NCI-H82 treated with DMSO at 0.1 percent for 48 hours (cell line): ENCODE measurements around the gene WDR90.
A peak's percentile ranks its signal among the peaks of the same experiment; 100 is the strongest.

Source experiments
- DNase-seq: peaks from one replicate; lab custom pipeline; 2025; ENCODE audit not compliant: unreplicated experiment; lab: John Stamatoyannopoulos, UW

The WDR90 gene

GRCh38 chr16:658679-659571 lies 9.8 kb downstream of the WDR90 start:
- no peak for DNase-seq

GRCh38 chr16:659618-660017 lies 10.5 kb downstream of the WDR90 start:
- DNase-seq: no peak

DNA sequence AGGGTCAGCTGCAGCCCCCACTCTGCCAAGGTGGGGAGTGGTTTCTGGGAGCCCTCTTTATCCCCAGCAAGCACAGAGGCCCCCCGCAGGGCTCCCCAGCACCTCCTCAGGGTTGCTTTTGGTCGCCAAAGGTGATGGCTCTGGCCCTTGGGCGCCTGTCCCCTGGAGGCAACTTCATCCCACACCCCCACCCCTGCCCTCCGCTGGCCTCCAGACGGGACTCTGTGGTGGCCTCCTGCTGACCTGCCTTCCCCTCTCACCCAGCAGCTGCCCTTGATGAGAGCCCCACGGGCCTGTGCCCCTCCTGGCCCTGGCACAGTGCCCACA lies 10.9 kb downstream of the WDR90 start:
- DNase-seq: no peak

DNA sequence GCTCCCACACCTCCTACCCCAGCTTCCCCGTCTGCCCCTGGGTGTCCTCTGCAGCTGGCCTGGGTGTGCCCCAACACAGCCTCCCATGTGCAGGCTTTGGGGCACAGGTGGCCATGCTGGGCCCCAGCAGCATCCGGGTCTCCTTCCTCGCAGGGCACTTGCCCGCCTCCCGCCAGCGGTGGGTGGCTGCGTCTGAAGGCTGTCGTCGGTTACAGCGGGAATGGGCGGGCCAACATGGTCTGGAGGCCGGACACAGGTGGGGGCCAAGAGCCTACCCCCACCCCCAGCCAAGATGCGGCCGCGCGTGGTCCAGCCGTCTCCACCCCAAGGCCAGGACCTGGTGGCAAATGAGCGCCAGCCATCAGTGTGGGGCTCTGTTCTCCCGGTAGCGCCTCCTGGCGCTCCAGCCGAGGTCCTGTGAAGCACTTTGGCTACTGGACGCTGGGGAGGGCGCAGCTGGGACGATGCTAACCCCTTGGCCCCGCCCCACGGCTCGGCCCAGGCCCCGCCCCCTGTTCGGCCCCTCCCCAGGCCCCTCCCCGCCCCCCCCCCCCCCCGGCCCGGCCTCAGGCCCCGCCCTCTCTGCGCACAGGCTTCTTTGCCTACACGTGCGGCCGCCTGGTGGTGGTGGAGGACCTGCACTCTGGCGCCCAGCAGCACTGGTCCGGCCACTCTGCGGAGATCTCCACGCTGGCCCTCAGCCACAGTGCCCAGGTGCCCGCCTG lies 11.5 kb downstream of the WDR90 start:
- DNase-seq: peak; percentile 86

- DNase-seq: no peak
Observed at GRCh38 chr16:661184-661821, 12.1 kb downstream of the WDR90 start.

GRCh38 chr16:662095-662494 lies 12.9 kb downstream of the WDR90 start:
- DNase-seq: no peak

GRCh38 chr16:662597-662996 lies 13.4 kb downstream of the WDR90 start:
- no peak for DNase-seq

DNA sequence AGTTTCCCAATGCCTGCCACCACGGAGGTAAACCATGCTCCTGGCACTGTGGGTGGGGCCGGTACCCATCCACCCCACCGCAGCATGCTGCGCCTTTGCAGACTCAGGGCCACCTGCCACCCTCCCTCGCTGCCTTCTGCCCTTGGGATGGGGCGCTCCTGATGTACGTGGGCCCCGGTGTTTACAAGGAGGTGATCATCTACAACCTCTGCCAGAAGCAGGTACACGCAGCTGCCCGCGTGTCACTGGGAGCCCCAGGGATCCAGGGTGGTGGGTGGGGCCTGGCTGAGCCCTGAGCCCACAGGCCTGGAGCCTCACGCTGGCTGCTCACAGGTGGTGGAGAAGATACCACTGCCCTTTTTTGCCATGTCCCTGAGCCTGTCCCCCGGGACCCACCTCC lies 17.4 kb downstream of the WDR90 start:
- no peak for DNase-seq

- no peak for DNase-seq
Observed at GRCh38 chr16:667113-667779, 18.1 kb downstream of the WDR90 start.

GRCh38 chr16:667780-668518 lies 18.8 kb downstream of the WDR90 start, which contains the start of gene RHOT2:
RHOT2 (plus strand) TSS chr16:668132; CDS start chr16:668200, 68 bp downstream.
- DNase-seq: peak; percentile 61

- DNase-seq: no peak
Observed at GRCh38 chr16:668519-669171, 19.5 kb downstream of the WDR90 start.

DNA sequence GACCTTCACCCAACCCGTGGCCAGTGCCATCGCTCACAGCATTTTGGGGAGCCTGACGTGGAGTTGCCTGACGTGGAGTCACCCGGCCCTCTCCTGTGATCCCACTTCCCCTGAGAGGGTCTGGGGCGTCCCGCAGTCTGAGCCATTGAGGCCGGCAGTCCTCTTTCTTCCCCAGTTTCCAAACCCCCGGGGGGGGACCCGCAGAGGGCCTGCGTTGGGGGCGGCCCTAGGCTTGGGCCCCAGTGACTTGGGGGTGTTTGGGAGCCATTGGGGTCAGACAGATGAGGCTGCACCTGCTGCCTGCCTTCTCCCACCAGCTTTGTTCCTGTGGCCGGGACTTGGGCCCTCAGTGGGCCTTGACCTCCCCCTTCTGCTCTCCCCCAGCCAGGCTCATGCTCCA lies 20.5 kb downstream of the WDR90 start:
- DNase-seq: no peak

GRCh38 chr16:670485-671352 lies 21.6 kb downstream of the WDR90 start:
- no peak for DNase-seq

DNA sequence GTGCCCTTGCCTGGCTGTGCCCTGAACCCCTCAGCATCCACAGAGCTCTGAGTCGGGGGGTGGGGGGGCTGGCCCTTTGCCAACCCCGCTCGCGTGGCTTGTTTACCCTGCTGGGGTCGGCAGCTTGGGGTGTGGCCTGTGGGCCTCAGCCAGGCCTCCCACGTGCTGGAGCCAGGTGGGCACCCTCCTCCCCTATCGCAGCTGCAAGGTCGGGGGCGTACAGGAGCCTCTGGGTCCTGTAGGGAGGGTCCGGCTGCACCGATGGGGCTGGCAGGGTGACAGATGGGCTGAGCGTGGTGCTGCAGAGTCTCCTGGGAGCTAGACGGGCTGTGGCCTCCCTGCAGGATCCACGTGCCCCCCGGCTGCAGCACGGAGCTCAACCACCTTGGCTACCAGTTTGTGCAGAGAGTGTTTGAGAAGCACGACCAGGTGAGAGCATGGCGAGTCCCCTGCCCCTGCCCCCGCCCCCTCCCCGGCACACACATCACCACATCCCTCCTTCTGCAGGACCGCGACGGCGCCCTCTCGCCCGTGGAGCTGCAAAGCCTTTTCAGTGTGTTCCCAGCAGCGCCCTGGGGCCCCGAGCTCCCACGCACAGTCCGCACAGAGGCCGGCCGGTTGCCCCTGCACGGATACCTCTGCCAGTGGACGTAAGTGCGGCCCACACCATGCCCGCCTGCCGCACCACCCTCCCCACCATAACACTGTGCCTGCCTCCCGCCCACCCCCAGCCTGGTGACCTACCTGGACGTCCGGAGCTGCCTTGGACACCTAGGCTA lies 22.4 kb downstream of the WDR90 start:
- DNase-seq: no peak

GRCh38 chr16:672371-672770 lies 23.2 kb downstream of the WDR90 start:
- DNase-seq: no peak

GRCh38 chr16:672851-673250 lies 23.7 kb downstream of the WDR90 start:
- DNase-seq: no peak

DNA sequence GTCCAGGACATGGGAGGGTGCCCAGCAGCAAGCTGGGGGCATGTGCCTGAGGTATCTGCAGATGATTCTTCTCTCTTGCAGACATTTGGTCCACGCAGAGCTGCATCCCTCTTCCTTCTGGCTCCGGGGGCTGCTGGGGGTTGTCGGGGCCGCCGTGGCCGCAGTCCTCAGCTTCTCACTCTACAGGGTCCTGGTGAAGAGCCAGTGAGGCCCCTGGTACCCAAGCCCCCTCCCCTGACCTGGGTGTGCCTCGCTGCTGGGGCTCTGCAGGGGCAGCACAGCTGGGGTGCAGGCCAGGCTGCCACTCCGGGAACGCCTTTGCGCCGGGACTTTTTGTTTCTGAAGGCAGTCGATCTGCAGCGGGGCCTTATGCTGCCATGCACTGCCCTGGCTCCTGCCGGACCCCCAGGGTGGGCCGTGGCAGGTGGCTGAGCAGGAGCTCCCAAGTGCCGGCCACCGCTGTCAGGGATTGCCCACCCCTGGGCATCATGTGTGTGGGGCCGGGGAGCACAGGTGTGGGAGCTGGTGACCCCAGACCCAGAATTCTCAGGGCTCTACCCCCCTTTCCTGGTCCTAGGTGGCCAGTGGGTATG lies 24.3 kb downstream of the WDR90 start:
- DNase-seq: no peak
